ENCODE measurements around the gene ABCB1.
"Not testable (repeated sequence)": the region's sequence is repeated elsewhere in the genome, so short reads cannot be mapped to it uniquely, and the experiment has no call there.

ABCB1 gene

GRCh38 chr7:87483131-87483530, 117.6 kb downstream of the ABCB1 start:
- H3K27ac ChIP-seq (ENCODE audit: low read length), result no peak overlapping the region
- H3K36me3 ChIP-seq (ENCODE audit: control insufficient read depth, low read depth, low read length), result no peaks in the 10 kb centered on the region
- H3K27me3 ChIP-seq (ENCODE audit: control insufficient read depth, insufficient read depth, low read length), result no peaks in the 10 kb centered on the region
- H3K9ac ChIP-seq (ENCODE audit: low read length), result no peak overlapping the region
- H3K4me1 ChIP-seq (ENCODE audit: control insufficient read depth, low read depth, low read length), result peaks cover 5% of the 10 kb centered on the region
- no peak overlapping the region for H3K4me3 ChIP-seq (ENCODE audit: low read length)
- H3K9me3 ChIP-seq (ENCODE audit: control insufficient read depth, low read depth, low read length), result no peaks in the 10 kb centered on the region

DNA sequence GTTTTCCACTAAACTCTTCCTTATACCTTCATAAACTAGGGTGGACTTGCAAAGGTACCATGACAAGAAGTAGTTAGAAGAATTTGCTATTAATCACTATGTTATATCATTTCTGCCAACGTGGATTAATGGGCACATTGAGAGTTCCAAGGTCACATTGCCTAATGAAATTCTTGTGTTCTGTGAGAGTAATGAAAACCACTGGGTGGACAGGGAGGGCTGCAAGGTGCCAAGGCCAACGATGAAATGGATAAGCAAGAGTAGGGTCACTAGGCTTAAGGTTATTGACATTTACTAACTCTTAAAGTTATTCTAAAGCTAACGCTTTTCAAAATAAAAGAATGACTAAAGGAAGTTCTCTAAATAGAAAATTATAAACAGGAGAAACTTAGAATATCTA, 118.6 kb downstream of the ABCB1 start:
- Histone ChIP-seq H3K4me3 (ENCODE audit: low read length) (no peak overlapping the region), H3K9ac (ENCODE audit: low read length) (no peak overlapping the region), H3K27ac (ENCODE audit: low read length) (no peak overlapping the region), H3K4me1 (ENCODE audit: control insufficient read depth, low read depth, low read length) (peaks cover 5% of the 10 kb centered on the region), H3K9me3 (ENCODE audit: control insufficient read depth, low read depth, low read length) (no peaks in the 10 kb centered on the region), H3K27me3 (ENCODE audit: control insufficient read depth, insufficient read depth, low read length) (peaks cover 4% of the 10 kb centered on the region), H3K36me3 (ENCODE audit: control insufficient read depth, low read depth, low read length) (no peaks in the 10 kb centered on the region)

GRCh38 chr7:87480386-87480785, 120.3 kb downstream of the ABCB1 start:
- Histone ChIP-seq H3K9me3 (ENCODE audit: control insufficient read depth, low read depth, low read length) (no peaks in the 10 kb centered on the region), H3K4me3 (ENCODE audit: low read length) (no peak overlapping the region), H3K9ac (ENCODE audit: low read length) (no peak overlapping the region), H3K27ac (ENCODE audit: low read length) (no peak overlapping the region), H3K4me1 (ENCODE audit: control insufficient read depth, low read depth, low read length) (peaks cover 5% of the 10 kb centered on the region), H3K27me3 (ENCODE audit: control insufficient read depth, insufficient read depth, low read length) (peaks cover 19% of the 10 kb centered on the region), H3K36me3 (ENCODE audit: control insufficient read depth, low read depth, low read length) (no peaks in the 10 kb centered on the region)

DNA sequence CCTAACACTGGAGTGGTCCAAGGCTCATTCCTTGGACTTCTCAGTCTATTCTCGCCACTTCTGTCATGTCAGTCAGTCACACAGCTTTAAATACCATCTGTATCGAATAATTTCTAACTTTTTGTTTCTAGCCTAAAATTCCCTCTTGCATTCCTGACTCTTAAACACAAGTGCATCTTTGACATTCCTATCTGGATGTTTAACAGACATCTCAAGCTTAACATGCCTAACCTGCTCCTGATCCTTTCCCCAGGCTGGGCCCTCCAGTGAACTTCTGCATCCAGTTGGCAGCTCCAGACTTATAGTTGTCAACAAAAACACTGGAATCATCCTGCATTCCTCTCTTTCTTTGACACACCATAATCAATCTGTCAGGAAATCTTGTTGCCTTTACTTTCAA, 120.7 kb downstream of the ABCB1 start:
- no peaks in the 10 kb centered on the region for H3K36me3 ChIP-seq (ENCODE audit: control insufficient read depth, low read depth, low read length)
- H3K27ac ChIP-seq (ENCODE audit: low read length), result no peak overlapping the region
- peaks cover 24% of the 10 kb centered on the region for H3K27me3 ChIP-seq (ENCODE audit: control insufficient read depth, insufficient read depth, low read length)
- H3K4me3 ChIP-seq (ENCODE audit: low read length), result no peak overlapping the region
- H3K9ac ChIP-seq (ENCODE audit: low read length), result no peak overlapping the region
- no peaks in the 10 kb centered on the region for H3K9me3 ChIP-seq (ENCODE audit: control insufficient read depth, low read depth, low read length)
- H3K4me1 ChIP-seq (ENCODE audit: control insufficient read depth, low read depth, low read length), result peaks cover 5% of the 10 kb centered on the region

DNA sequence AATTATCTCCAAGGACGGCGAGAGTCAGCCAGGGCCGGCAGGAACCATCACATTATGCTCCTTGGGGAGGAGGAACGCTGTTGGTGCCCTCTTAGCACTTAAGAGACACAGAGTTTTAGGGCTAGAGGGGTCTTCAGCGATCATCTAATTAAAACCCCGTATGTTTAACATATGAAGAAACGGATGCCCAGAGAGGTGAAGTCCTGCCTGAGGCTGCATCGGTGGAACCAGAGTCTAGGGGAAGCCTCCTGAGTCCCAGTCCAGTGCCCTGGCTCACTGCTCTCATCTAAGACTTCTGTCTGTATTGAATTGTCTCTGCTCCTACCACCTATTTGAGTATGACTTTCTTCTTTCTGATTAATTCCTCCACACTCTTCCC, 124.5 kb downstream of the ABCB1 start:
- H3K9ac ChIP-seq (ENCODE audit: low read length), result no peak overlapping the region
- H3K4me3 ChIP-seq (ENCODE audit: low read length), result peak overlapping the region; percentile 50

DNA sequence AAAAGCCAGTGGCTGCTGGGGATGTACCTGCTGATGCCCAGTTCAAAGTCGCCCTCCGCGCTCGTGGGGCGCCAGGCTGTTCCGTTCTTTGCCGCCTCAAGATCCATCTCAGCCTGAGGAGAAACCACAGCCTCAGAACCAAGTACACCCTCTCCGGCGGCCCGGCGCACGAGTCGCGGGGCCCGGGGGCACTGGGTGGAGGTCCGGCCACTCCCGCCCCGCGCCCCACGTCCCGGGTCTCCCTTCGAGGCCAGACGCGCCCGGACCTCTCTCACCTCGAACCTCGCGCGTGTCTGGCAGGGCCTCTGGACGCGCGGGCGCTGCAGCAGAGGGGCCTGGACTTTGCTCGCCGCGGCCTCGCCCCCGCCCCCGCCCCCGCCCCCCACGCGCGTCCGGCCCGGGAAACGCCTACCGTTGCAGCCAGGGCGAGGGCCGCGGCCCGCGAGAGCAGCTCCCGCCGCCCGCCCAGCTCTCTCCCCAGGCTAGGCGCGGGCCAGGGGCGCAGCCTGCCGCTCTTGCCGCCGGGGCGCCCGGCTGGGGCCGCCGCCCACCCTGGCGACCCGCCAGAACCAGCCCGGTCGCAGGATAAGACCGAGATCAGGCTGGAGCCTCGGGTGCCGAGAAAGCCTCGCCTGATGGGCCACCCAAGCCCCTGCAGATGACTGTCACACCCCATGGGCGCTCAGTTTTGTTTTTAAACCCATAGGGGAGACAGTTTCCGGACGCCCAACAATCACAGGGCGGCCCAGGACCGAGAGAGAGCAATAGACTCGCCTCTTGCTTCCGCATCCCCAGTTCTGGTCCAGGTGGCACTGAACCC, 125.1 kb downstream of the ABCB1 start, which contains the start of gene ABCB4:
Gene ABCB4, minus strand, starts transcription at position 322 of the 820 bp plus-strand sequence. Its CDS starts 215 bp downstream, at position 107.
- peak within 1 kb of the TSS; percentile 60 for H3K4me3 ChIP-seq (ENCODE audit: low read length)
- no peaks in the 10 kb centered on the region for H3K36me3 ChIP-seq (ENCODE audit: control insufficient read depth, low read depth, low read length)
- peak within 1 kb of the TSS; percentile 16 for H3K9ac ChIP-seq (ENCODE audit: low read length)
- no peak within 1 kb of the TSS for H3K27ac ChIP-seq (ENCODE audit: low read length)
- no peaks in the 10 kb centered on the region for H3K9me3 ChIP-seq (ENCODE audit: control insufficient read depth, low read depth, low read length)
- H3K4me1 ChIP-seq (ENCODE audit: control insufficient read depth, low read depth, low read length), result peaks cover 13% of the 10 kb centered on the region
- H3K27me3 ChIP-seq (ENCODE audit: control insufficient read depth, insufficient read depth, low read length), result peaks cover 34% of the 10 kb centered on the region

More for the DNA sequence above, 124.5 kb downstream of the ABCB1 start:
- H3K4me1 ChIP-seq (ENCODE audit: control insufficient read depth, low read depth, low read length), result peaks cover 13% of the 10 kb centered on the region
- H3K27ac ChIP-seq (ENCODE audit: low read length), result no peak overlapping the region
- no peaks in the 10 kb centered on the region for H3K9me3 ChIP-seq (ENCODE audit: control insufficient read depth, low read depth, low read length)
- no peaks in the 10 kb centered on the region for H3K36me3 ChIP-seq (ENCODE audit: control insufficient read depth, low read depth, low read length)
- H3K27me3 ChIP-seq (ENCODE audit: control insufficient read depth, insufficient read depth, low read length), result peaks cover 34% of the 10 kb centered on the region

DNA sequence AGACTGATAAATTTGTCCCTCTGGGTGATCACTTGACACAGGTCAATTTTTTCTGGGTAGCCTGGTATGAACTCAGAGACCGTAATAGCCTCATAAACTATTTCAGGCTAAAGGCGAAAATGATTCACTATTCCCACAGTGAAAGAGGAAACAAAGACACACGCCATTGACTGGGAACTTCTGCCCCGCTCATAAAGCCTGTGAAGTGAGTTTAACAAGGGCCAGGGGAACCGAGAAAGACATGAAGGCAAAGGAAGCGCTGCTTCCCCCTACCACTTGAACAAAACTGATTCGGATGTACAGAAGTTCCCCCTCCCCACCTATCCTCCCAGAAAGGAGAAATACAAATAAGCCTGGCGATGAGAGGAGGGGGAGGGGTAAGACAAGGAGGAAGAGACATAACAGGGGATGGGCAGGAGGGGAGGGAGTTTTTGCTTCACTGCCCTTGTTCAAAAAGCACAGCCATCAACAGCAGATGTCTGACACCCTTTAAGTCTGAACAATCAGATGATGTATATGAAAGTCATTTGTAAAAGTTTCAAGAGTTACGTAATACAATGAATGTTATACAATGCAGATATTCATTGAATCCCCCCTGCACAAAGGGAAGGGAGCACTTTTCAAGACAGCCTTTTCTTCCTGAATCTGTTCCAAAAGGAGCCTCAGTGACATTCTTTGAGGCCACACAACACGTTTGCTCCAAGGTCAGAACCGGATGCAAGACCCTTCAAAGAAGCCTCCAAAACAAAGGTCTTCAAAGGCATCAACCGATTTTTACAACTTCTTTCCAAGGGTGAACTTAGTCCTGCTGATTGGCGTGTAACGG, 125.9 kb downstream of the ABCB1 start:
- peaks cover 13% of the 10 kb centered on the region for H3K4me1 ChIP-seq (ENCODE audit: control insufficient read depth, low read depth, low read length)
- peak overlapping the region; percentile 60 for H3K4me3 ChIP-seq (ENCODE audit: low read length)
- no peaks in the 10 kb centered on the region for H3K36me3 ChIP-seq (ENCODE audit: control insufficient read depth, low read depth, low read length)
- peak overlapping the region; percentile 16 for H3K9ac ChIP-seq (ENCODE audit: low read length)
- H3K27ac ChIP-seq (ENCODE audit: low read length), result no peak overlapping the region
- no peaks in the 10 kb centered on the region for H3K9me3 ChIP-seq (ENCODE audit: control insufficient read depth, low read depth, low read length)
- H3K27me3 ChIP-seq (ENCODE audit: control insufficient read depth, insufficient read depth, low read length), result peaks cover 34% of the 10 kb centered on the region

GRCh38 chr7:87473986-87474385, 126.7 kb downstream of the ABCB1 start:
- no peak overlapping the region for H3K4me3 ChIP-seq (ENCODE audit: low read length)

DNA sequence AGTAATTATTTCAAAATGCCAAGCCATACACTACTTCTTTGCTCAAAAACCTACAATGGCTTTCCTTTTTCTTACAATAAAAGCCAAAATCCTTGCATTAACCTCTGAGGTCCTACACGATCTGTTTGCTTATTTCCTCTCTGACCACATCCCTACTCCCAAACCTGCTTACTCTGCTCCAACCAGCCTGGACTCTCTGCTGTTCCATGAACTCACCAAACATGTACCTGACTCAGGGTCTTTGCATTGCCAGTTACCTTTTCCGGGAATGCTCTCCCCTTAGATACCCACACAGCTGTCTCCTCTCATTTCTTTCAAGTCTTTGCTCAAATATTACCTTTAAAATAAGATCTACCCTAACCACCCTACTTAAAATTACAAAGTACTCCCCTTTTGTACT, 127.5 kb downstream of the ABCB1 start:
- peaks cover 8% of the 10 kb centered on the region for H3K4me1 ChIP-seq (ENCODE audit: control insufficient read depth, low read depth, low read length)
- peaks cover 34% of the 10 kb centered on the region for H3K27me3 ChIP-seq (ENCODE audit: control insufficient read depth, insufficient read depth, low read length)
- no peak overlapping the region for H3K4me3 ChIP-seq (ENCODE audit: low read length)
- no peak overlapping the region for H3K9ac ChIP-seq (ENCODE audit: low read length)
- no peaks in the 10 kb centered on the region for H3K9me3 ChIP-seq (ENCODE audit: control insufficient read depth, low read depth, low read length)
- no peak overlapping the region for H3K27ac ChIP-seq (ENCODE audit: low read length)
- H3K36me3 ChIP-seq (ENCODE audit: control insufficient read depth, low read depth, low read length), result no peaks in the 10 kb centered on the region

More at GRCh38 chr7:87473986-87474385, 126.7 kb downstream of the ABCB1 start:
- peaks cover 8% of the 10 kb centered on the region for H3K4me1 ChIP-seq (ENCODE audit: control insufficient read depth, low read depth, low read length)
- H3K9ac ChIP-seq (ENCODE audit: low read length), result no peak overlapping the region
- no peak overlapping the region for H3K27ac ChIP-seq (ENCODE audit: low read length)
- no peaks in the 10 kb centered on the region for H3K36me3 ChIP-seq (ENCODE audit: control insufficient read depth, low read depth, low read length)
- H3K9me3 ChIP-seq (ENCODE audit: control insufficient read depth, low read depth, low read length), result no peaks in the 10 kb centered on the region
- peaks cover 34% of the 10 kb centered on the region for H3K27me3 ChIP-seq (ENCODE audit: control insufficient read depth, insufficient read depth, low read length)

- H3K27me3 ChIP-seq (ENCODE audit: control insufficient read depth, insufficient read depth, low read length), result peaks cover 24% of the 10 kb centered on the region
- H3K27ac ChIP-seq (ENCODE audit: low read length), result no peak overlapping the region
- H3K9me3 ChIP-seq (ENCODE audit: control insufficient read depth, low read depth, low read length), result no peaks in the 10 kb centered on the region
- no peak overlapping the region for H3K9ac ChIP-seq (ENCODE audit: low read length)
- peaks cover 8% of the 10 kb centered on the region for H3K4me1 ChIP-seq (ENCODE audit: control insufficient read depth, low read depth, low read length)
- no peak overlapping the region for H3K4me3 ChIP-seq (ENCODE audit: low read length)
- no peaks in the 10 kb centered on the region for H3K36me3 ChIP-seq (ENCODE audit: control insufficient read depth, low read depth, low read length)
Measured at GRCh38 chr7:87471473-87471872, 129.2 kb downstream of the ABCB1 start.

DNA sequence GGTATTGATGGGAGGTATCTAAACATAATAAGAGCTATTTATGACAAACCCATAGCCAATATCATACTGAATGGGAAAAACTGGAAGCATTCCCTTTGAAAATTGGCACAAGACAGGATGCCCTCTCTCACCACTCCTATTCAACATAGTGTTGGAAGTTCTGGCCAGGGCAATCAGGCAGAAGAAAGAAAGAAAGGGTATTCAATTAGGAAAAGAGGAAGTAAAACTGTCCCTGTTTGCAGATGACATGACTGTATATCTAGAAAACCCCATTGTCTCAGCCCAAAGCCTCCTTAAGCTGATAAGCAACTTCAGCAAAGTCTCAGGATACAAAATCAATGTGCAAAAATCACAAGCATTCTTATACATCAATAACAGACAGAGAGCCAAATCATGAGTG, 131.5 kb downstream of the ABCB1 start:
- H3K27ac ChIP-seq (ENCODE audit: low read length); H3K4me1 ChIP-seq (ENCODE audit: control insufficient read depth, low read depth, low read length); H3K4me3 ChIP-seq (ENCODE audit: low read length); H3K27me3 ChIP-seq (ENCODE audit: control insufficient read depth, insufficient read depth, low read length); H3K9me3 ChIP-seq (ENCODE audit: control insufficient read depth, low read depth, low read length); H3K36me3 ChIP-seq (ENCODE audit: control insufficient read depth, low read depth, low read length); H3K9ac ChIP-seq (ENCODE audit: low read length): not testable (repeated sequence)

Measured in iPS-18a (cell line).